Peyer's patch (tissue), 4 donors: ENCODE data around the gene ARPC5.

ENCODE experiments used
- CTCF ChIP-seq, 6 experiments: fragments of 450-650 bp in 4 of 6; fragments of 200-600 bp in 2 of 6; sonication (generic) in 1 of 6; IDR thresholded peaks; one replicate each; pipeline ENCODE4 v1.5.1; 2017 to 2019; ENCODE audit warnings: antibody characterized with exemption in 6 of 6, mild to moderate bottlenecking in 3 of 6, moderate library complexity in 1 of 6
- POLR2A ChIP-seq, 2 donors: fragments of 450-650 bp; IDR thresholded peaks; one replicate each; pipeline ENCODE4 v1.5.1; 2017; ENCODE audit warnings: antibody characterized with exemption in 2 of 2, mild to moderate bottlenecking in 2 of 2, moderate library complexity in 2 of 2

- TF ChIP-seq CTCF (IDR thresholded peaks at IDR 0.05) (no peak), POLR2A (IDR thresholded peaks at IDR 0.05) (no peak)
Observed at GRCh38 chr1:183586926-183587325, 48.7 kb downstream of the ARPC5 start.
